AG09319 (cell line): ENCODE results near the gene ELF2.

Experiments used
- DNase-seq: peaks from one replicate; pipeline ENCODE4 v3.0.0-alpha.2; 2010; ENCODE audit warnings: low read depth; ENCODE audit errors: extremely low read depth
- CTCF ChIP-seq: IDR thresholded peaks from 2 replicates; pipeline ENCODE4 v1.5.1; 2011; ENCODE audit warnings: low read depth, mild to moderate bottlenecking, inconsistent platforms, low read length, moderate library complexity

Gene ELF2

GRCh38 chr4:139184129-139184528 is 7.1 kb upstream of the ELF2 start:
- DNase-seq, result no peak
- peak; percentile 33 for TF ChIP-seq CTCF

GRCh38 chr4:139177869-139178619 is 1.0 kb upstream of the ELF2 start:
- DNase-seq, result peak; percentile 85
- no peak for TF ChIP-seq CTCF

- TF ChIP-seq CTCF, result no peak
- DNase-seq, result no peak
These were observed 543 bp downstream of the ELF2 start for GRCh38 chr4:139176302-139177048.

DNA sequence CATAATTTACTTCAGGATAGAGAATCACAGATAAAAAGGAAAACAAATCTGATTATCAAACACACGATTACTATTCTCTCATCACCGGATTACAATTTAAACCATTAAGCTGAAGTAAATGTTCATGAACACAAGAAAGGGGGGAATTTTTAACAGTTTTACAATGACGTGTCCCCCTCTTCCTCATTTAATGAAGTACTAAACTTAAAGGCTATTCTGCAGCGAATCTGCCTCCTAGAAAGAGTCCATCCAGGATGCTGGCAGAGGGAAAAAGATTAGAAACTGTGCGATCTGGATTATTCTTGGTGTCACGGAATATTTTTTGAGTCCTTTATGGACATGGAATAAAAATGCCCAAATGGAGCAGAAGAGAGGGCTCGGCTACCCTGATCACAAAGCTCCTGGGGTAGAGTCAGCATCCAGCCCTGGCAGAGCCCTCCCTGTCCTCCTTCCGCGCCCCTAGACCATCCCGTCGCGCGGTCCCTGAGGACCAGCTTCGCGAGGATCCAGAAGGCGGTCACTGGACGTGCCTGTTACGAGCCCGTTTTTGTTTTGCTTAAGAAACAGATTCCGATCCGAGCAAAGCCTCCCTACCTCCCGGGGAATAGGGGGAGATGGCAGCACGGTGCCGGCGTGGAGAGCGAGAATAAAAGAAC is 1.2 kb downstream of the ELF2 start:
- DNase-seq, result no peak
- no peak for TF ChIP-seq CTCF

GRCh38 chr4:139171876-139172691 is 4.9 kb downstream of the ELF2 start:
- no peak for DNase-seq
- no peak for TF ChIP-seq CTCF

DNA sequence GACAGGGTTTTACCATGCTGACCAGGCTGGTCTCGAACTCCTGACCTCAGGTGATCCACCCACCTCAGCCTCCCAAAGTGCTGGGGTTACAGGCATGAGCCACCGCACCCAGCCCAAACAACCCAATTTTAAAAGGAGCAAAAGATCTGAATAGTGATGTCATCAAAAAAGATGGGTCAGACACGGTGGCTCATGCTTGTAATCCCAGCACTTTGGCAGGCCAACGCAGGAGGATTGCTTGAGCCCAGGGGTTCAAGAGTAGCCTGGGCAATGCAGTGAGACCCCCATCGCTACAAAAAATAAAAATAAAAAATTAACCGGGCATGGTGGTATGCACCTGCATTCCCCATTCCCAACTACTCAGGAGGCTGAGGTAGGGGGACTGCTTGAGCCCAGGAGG is 6.1 kb downstream of the ELF2 start:
- no peak for DNase-seq
- no peak for TF ChIP-seq CTCF
